Fibroblast of lung (primary cell): ENCODE results near the gene RUBCN.
"Not testable (repeated sequence)": the region's sequence is repeated elsewhere in the genome, so short reads cannot be mapped to it uniquely, and the experiment has no call there.

Experiments used
- EZH2 ChIP-seq: IDR thresholded peaks from 2 replicates; pipeline ENCODE4 v1.5.1; 2012; ENCODE audit warnings: low read length, control low read depth, mild to moderate bottlenecking; ENCODE audit errors: missing control alignments
- TF ChIP-seq, protein P1 (sequence below), 2 donors: IDR thresholded peaks in 1 of 2; conservative IDR thresholded peaks in 1 of 2; 1 replicate in 1 of 2; 2 replicates in 1 of 2; pipeline ENCODE4 v1.5.1; 2011 to 2012; ENCODE audit warnings: low read length in 2 of 2, control low read depth in 1 of 2, inconsistent platforms in 1 of 2, low read depth in 1 of 2, mild to moderate bottlenecking in 1 of 2

DNA sequence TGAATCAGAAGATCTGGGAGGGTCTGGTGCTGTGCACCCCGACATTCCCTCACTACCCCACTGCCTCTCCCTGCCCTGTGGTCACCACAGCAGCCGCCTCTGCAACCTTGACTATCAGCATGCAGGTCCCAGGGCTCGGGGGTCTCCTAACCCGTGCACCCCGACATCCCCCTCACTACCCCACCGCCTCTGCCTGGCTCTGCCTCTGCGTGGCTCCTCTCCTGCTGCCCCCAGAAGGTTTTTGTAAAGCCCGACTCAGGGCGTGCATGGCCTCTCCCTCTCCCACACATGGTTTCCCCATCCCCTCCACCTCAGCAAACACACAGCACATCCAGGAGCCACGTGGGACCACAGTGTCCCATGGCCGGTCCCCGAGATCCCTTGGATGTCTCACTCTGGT, 79.7 kb downstream of the RUBCN start:
- TF ChIP-seq, protein P1, sequence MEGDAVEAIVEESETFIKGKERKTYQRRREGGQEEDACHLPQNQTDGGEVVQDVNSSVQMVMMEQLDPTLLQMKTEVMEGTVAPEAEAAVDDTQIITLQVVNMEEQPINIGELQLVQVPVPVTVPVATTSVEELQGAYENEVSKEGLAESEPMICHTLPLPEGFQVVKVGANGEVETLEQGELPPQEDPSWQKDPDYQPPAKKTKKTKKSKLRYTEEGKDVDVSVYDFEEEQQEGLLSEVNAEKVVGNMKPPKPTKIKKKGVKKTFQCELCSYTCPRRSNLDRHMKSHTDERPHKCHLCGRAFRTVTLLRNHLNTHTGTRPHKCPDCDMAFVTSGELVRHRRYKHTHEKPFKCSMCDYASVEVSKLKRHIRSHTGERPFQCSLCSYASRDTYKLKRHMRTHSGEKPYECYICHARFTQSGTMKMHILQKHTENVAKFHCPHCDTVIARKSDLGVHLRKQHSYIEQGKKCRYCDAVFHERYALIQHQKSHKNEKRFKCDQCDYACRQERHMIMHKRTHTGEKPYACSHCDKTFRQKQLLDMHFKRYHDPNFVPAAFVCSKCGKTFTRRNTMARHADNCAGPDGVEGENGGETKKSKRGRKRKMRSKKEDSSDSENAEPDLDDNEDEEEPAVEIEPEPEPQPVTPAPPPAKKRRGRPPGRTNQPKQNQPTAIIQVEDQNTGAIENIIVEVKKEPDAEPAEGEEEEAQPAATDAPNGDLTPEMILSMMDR (conservative IDR thresholded peaks at IDR 0.05 in 1 of 2, IDR thresholded peaks at IDR 0.05 in 1 of 2; ENCODE audit: low read depth in 1 of 2, low read length in 2 of 2) = not testable (repeated sequence)
- TF ChIP-seq EZH2 = not testable (repeated sequence)
